Measurements from ENCODE around the gene INVS.
"Not testable (repeated sequence)": the region's sequence is repeated elsewhere in the genome, so short reads cannot be mapped to it uniquely, and the experiment has no call there.

INVS gene

DNA sequence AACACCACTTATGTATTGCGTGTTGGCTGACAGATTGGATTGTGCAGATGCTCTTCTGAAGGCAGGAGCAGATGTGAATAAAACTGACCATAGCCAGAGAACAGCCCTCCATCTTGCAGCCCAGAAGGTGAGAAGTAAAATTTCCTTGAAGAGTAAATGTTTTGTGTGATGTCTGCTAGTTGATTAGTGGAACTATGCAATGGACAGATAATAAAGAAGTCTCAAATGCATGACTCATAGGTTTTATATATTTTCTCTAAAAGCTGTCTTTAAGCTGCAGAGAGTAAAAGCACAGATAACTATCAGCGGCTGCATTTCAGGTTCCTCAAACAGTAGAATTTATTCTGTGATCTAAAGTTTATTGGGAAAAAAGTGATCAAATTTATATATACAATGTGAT is 27.4 kb downstream of the INVS start:
- DNase-seq (ENCODE audit: low spot score): no peak

DNA sequence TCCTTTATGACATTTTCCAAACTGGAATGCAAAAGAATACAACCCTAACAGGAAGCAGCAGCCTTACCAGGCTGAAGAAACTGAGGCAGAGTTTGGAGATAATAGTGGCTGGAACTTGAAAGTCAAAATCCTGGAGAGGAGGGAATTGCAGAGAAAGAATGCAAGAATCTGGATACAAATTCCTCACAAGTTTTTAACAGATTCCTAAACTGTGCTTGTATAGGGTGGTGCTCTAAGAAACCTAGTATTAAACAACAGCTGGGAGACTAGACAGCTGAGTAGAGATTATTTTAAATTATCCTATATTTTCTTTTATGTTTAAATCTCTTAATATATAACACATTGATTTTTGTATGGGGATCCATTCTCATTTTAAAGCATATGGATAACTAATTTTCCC is 30.7 kb downstream of the INVS start:
- DNase-seq (ENCODE audit: low spot score): no peak

DNA sequence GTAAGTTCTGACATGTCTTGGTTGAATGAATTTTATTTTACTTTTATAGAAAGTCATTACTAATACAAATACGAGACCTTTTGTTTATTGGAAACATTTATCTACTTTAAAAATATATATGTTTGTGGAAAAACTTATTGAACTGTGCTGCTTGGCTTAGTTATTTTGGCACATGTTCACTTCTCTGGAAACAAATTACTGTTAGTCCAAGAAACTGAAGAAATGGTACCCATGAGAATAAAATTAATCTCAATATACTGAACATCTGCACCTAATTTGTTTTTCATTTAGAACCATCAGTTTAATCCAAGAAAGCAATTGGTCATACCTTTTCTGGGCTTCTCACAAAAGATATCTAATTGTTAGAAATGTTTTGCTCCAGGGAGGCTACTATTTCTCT is 32.2 kb downstream of the INVS start:
- DNase-seq (ENCODE audit: low spot score): no peak

GRCh38 chr9:100131875-100132430 is 32.9 kb downstream of the INVS start:
- DNase-seq (ENCODE audit: low spot score): no peak

DNA sequence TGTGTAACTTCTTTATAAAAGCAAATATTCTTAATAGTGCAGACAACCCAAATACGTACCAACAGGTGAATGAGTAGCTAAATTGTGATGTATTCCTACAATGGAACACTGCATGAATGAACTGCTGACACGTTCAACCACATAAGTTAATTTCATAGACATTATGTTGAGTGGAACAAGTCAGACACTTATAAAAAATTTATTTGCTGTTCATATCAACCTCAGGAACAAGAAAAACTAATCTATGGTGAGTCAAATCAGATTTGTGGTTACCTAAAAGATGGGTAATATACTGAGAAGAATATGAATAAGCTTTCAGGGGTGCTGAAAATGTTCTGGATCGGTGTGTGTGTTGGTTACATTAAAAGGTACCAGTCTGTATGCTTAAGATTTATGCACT is 35.7 kb downstream of the INVS start:
- DNase-seq (ENCODE audit: low spot score): no peak

GRCh38 chr9:100136799-100137198 is 37.8 kb downstream of the INVS start:
- DNase-seq (ENCODE audit: low spot score): not testable (repeated sequence)

- not testable (repeated sequence) for DNase-seq (ENCODE audit: low spot score)
Observed at GRCh38 chr9:100140303-100140702, 41.3 kb downstream of the INVS start.

GRCh38 chr9:100141862-100142261 is 42.8 kb downstream of the INVS start:
- DNase-seq (ENCODE audit: low spot score): not testable (repeated sequence)

DNA sequence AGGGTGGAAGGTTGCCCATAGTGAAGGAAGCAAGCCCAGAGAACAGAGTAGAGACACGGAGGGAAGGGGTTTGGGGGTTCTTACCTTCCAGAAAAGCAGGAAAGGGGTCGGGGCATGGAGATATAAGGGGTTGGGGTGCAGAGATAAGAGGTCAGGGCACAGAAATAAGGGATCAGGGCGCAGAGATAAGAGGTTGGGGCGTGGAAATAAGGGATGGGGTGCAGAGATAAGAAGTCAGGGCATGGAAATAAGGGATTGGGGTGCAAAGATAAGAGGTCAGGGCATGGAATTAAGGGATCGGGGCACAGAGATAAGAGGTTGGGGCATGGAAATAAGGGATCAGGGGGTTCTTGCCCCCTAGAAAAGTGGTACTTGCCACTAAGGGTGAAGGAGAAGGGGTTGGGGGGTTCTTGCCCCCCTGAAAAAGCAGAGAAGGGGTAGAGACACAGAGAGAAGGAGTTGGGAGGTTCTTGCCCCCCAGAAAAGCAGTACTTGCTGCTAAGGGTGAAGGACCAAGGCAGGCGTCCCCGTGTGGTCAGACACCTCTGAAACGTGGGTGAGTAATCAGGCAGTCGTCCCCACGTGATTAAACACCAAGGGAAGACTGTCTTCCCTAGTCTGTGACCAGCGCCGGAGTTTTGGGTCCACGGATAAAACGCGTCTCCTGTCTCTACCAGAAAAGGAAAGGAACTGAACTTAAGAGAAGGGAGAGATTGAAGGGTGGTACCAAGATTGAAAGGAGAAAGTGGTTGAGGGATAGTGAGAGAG is 46.3 kb downstream of the INVS start:
- DNase-seq (ENCODE audit: low spot score): not testable (repeated sequence)

DNA sequence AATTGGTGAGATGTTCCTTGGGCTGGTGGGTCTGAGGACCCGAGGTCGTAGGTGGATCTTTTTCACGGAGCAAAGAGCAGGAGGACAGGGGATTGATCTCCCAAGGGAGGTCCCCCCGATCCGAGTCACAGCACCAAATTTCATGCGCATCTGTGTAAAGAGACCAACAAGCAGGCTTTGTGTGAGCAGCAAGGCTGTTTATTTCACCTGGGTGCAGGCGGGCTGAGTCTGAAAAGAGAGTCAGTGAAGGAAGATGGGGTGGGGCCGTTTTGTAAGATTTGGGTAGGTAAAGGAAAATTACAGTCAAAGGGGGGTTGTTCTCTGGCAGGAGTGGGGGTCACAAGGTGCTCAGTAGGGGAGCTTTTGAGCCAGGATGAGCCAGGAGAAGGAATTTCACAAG is 46.9 kb downstream of the INVS start:
- not testable (repeated sequence) for DNase-seq (ENCODE audit: low spot score)

GRCh38 chr9:100150214-100150613 is 51.2 kb downstream of the INVS start:
- no peak for DNase-seq (ENCODE audit: low spot score)

- no peak for DNase-seq (ENCODE audit: low spot score)
Observed at GRCh38 chr9:100160021-100160420, 61.0 kb downstream of the INVS start.

DNA sequence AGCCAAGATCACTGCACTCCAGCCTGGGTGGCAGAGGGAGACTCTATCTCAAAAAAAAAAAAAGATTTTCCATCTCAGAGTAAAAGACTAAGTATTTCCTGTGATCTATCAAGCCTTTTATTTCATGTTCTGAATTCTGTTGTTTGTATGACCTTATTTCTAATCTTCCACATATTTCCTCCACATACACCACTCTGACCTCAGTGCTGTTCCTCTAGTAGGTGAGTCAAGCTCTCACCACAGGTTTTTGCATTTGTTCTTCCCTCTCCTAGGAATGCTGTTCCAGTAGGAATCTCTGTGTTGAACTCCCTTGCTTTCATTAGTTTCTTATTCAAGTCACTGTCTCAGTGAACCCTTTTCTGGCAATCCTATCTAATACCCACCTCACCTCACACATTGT is 68.1 kb downstream of the INVS start:
- DNase-seq (ENCODE audit: low spot score): no peak

- no peak for DNase-seq (ENCODE audit: low spot score)
Observed at GRCh38 chr9:100167915-100168654, 69.0 kb downstream of the INVS start.

DNA sequence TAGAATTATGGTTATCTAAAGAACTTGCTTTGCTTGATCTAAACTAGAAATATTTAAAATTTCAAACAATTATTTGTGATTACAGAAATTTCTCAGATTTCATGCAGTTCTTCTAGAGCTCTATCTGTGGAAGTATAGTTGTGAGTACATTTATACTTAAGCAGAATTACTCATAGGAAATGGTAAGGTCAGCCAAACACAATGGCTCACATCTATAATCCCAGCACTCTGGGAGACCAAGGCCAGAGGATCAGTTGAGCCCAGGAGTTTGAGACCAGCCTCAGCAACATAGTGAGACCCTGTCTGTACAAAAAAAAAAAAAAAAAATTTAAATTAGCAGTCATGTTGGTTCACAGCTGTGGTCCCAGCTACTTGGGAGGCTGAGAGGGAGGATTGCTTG is 71.0 kb downstream of the INVS start:
- no peak for DNase-seq (ENCODE audit: low spot score)

DNA sequence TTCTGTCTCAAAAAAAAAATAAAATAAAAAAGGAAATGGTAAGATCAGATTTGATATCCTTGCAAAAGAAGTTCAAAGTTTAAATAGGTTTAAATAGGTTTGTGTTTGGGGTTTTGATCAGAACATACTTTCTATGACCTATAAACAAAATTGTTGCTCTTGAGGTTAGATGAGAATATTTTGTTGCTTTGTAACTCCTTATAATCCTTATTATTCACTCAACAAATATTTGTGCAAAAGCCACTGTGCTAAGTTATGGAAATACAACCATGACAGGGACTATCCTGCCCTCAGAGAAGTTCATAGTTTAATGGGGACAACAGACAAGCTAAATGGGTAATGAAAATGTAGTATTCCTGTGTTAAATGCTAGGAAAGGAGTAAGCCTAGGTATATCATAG is 71.5 kb downstream of the INVS start:
- DNase-seq (ENCODE audit: low spot score): no peak

DNA sequence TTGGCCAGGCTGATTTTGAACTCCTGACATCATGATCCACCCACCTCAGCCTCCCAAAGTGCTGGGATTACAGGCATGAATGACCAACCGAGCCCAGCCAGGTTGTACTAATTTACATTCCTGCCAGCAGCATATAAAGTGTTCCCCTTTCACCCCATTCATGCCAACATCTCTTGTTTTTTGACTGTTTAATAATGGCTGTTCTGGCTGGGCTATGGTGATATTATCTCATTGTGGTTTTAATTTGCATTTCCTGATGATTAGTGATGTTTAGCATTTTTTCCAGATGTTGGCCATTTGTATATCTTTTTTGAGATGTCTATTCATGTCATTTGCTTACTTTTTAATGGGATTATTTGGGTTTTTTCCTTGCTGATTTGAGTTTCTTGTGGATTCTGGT is 87.3 kb downstream of the INVS start:
- DNase-seq (ENCODE audit: low spot score): no peak

DNA sequence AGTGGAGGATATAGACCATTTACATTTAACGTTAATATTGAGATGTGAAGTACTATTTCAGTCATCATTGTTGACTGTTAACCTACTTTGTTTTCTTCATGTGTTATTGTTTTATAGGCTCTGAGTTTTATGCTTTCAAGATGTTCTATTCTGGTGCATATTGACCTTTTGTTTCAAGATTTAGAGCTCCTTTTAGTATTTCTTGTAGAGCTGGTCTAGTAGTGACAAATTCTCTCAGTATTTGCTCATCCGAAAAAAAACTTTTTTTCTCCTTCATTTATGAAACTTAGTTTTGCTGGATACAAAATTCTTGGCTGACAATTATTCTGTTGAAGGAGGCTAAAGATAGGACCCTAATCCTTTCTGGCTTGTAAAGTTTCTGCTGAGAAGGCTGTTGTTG is 91.3 kb downstream of the INVS start:
- no peak for DNase-seq (ENCODE audit: low spot score)

DNA sequence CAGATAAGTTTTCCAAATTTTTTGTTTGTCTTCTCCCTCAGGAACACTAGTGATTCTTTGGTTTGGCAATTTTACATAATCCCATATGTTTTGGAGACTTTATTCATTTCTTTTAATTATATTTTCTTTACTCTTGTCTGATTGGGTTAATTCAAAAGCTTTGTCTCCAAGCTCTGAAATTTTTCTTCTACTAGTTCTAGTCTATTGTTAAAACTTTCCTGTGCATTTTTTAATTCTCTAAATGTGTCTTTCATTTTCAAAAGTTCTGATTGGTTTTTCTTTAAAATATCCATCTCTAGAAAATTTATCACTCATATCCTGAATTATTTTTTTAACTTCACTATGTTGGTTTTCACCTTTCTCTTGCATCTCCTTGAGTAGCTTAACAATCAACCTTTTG is 92.2 kb downstream of the INVS start:
- DNase-seq (ENCODE audit: low spot score): no peak

GRCh38 chr9:100193078-100193477 is 94.0 kb downstream of the INVS start:
- no peak for DNase-seq (ENCODE audit: low spot score)

- no peak for DNase-seq (ENCODE audit: low spot score)
Observed at GRCh38 chr9:100196215-100196614, 97.2 kb downstream of the INVS start.

GRCh38 chr9:100196828-100197227 is 97.8 kb downstream of the INVS start:
- no peak for DNase-seq (ENCODE audit: low spot score)

- DNase-seq (ENCODE audit: low spot score): no peak
Observed at GRCh38 chr9:100197553-100197952, 98.5 kb downstream of the INVS start.

Measured in cerebellar cortex (tissue), 1 donor.